ENCODE data around the gene SKOR1. TPM values are rescaled to one million over a fixed set of nuclear protein-coding genes. Genes with fewer than 3 reads are reported as not detected.
A peak's percentile ranks its signal among the peaks of the same experiment; 100 is the strongest.

The SKOR1 gene
- total and polyA plus RNA-seq, 2 of the 13 experiments (the other 11 are each of a cell fraction or from before 2014, with no cell fraction given), result 0.09 to 0.11 TPM

GRCh38 chr15:67843571-67844387 is 18.5 kb downstream of the SKOR1 start (continued):
- TF ChIP-seq, protein P1, sequence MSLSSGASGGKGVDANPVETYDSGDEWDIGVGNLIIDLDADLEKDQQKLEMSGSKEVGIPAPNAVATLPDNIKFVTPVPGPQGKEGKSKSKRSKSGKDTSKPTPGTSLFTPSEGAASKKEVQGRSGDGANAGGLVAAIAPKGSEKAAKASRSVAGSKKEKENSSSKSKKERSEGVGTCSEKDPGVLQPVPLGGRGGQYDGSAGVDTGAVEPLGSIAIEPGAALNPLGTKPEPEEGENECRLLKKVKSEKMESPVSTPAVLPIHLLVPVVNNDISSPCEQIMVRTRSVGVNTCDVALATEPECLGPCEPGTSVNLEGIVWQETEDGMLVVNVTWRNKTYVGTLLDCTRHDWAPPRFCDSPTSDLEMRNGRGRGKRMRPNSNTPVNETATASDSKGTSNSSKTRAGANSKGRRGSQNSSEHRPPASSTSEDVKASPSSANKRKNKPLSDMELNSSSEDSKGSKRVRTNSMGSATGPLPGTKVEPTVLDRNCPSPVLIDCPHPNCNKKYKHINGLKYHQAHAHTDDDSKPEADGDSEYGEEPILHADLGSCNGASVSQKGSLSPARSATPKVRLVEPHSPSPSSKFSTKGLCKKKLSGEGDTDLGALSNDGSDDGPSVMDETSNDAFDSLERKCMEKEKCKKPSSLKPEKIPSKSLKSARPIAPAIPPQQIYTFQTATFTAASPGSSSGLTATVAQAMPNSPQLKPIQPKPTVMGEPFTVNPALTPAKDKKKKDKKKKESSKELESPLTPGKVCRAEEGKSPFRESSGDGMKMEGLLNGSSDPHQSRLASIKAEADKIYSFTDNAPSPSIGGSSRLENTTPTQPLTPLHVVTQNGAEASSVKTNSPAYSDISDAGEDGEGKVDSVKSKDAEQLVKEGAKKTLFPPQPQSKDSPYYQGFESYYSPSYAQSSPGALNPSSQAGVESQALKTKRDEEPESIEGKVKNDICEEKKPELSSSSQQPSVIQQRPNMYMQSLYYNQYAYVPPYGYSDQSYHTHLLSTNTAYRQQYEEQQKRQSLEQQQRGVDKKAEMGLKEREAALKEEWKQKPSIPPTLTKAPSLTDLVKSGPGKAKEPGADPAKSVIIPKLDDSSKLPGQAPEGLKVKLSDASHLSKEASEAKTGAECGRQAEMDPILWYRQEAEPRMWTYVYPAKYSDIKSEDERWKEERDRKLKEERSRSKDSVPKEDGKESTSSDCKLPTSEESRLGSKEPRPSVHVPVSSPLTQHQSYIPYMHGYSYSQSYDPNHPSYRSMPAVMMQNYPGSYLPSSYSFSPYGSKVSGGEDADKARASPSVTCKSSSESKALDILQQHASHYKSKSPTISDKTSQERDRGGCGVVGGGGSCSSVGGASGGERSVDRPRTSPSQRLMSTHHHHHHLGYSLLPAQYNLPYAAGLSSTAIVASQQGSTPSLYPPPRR (CRISPR knock-in tag; IDR thresholded peaks at IDR 0.05; ENCODE audit: borderline replicate concordance), result peak; percentile 76; the same call in 1 of the 2 replicates
- TF ChIP-seq SRSF4 (IDR thresholded peaks at IDR 0.05; ENCODE audit: low read depth, low read length, poor library complexity, severe bottlenecking) (no peak), ZBTB7B (CRISPR knock-in tag; IDR thresholded peaks at IDR 0.05) (no peak; the same call in 1 of the 2 replicates), ZSCAN21 (CRISPR knock-in tag; IDR thresholded peaks at IDR 0.05; ENCODE audit: borderline replicate concordance) (no peak; the same call in 1 of the 2 replicates), DMTF1 (CRISPR knock-in tag; IDR thresholded peaks at IDR 0.05) (no peak), ARNT (IDR thresholded peaks at IDR 0.05) (no peak), ZNF337 (CRISPR knock-in tag; IDR thresholded peaks at IDR 0.05; ENCODE audit: borderline replicate concordance, low read depth) (no peak), FOXC1 (CRISPR knock-in tag; IDR thresholded peaks at IDR 0.05; ENCODE audit: borderline replicate concordance) (no peak), ELF3 (CRISPR knock-in tag; IDR thresholded peaks at IDR 0.05) (peak; percentile 40; the same call in 1 of the 2 replicates), BCL6 (CRISPR knock-in tag; IDR thresholded peaks at IDR 0.05) (peak; percentile 52; the same call in 1 of the 2 replicates), ZNF430 (CRISPR knock-in tag; IDR thresholded peaks at IDR 0.05) (no peak), ZNF740 (CRISPR knock-in tag; IDR thresholded peaks at IDR 0.05) (0 out of 2 replicates have a peak, but pooled peaks have one; percentile 16), ZNF556 (CRISPR knock-in tag; IDR thresholded peaks at IDR 0.05; ENCODE audit: borderline replicate concordance) (no peak; the same call in 1 of the 2 replicates), SOX6 (IDR thresholded peaks at IDR 0.05) (no peak), SOX6 (CRISPR knock-in tag; IDR thresholded peaks at IDR 0.05) (peak; percentile 88), SNAPC2 (CRISPR knock-in tag; IDR thresholded peaks at IDR 0.05) (0 out of 2 replicates have a peak, but pooled peaks have one; percentile 52)
- TF ChIP-seq, protein P2, sequence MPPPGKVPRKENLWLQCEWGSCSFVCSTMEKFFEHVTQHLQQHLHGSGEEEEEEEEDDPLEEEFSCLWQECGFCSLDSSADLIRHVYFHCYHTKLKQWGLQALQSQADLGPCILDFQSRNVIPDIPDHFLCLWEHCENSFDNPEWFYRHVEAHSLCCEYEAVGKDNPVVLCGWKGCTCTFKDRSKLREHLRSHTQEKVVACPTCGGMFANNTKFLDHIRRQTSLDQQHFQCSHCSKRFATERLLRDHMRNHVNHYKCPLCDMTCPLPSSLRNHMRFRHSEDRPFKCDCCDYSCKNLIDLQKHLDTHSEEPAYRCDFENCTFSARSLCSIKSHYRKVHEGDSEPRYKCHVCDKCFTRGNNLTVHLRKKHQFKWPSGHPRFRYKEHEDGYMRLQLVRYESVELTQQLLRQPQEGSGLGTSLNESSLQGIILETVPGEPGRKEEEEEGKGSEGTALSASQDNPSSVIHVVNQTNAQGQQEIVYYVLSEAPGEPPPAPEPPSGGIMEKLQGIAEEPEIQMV (CRISPR knock-in tag; IDR thresholded peaks at IDR 0.05; ENCODE audit: low read depth), result 0 out of 2 replicates have a peak, but pooled peaks have one; percentile 52
- TF ChIP-seq, protein P3, sequence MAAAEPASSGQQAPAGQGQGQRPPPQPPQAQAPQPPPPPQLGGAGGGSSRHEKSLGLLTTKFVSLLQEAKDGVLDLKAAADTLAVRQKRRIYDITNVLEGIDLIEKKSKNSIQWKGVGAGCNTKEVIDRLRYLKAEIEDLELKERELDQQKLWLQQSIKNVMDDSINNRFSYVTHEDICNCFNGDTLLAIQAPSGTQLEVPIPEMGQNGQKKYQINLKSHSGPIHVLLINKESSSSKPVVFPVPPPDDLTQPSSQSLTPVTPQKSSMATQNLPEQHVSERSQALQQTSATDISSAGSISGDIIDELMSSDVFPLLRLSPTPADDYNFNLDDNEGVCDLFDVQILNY (CRISPR knock-in tag; conservative IDR thresholded peaks at IDR 0.05), result no peak

All from HepG2 (cell line).